CD8-positive, alpha-beta memory T cell (primary cell): Measurements from ENCODE around the gene CCPG1. TPM values are rescaled to one million over a fixed set of nuclear protein-coding genes. Genes with fewer than 3 reads are reported as not detected.
A peak's percentile ranks its signal among the peaks of the same experiment; 100 is the strongest.
"Not testable (repeated sequence)": the region's sequence is repeated elsewhere in the genome, so short reads cannot be mapped to it uniquely, and the experiment has no call there.

ENCODE experiments used
- CTCF ChIA-PET: fragments of 350-600 bp; sonication (Branson Sonifier 250); formaldehyde crosslinking; loops from one replicate; lab custom pipeline; 2021; ENCODE audit warnings: antibody characterized with exemption; lab: Charles Lee
- POLR2A ChIA-PET: fragments of 350-600 bp; sonication (Branson Sonifier 250); formaldehyde crosslinking; loops from one replicate; lab custom pipeline; 2021; ENCODE audit warnings: antibody characterized with exemption; lab: Charles Lee
- DNase-seq, 5 donors: peaks; one replicate each; pipeline versions ENCODE4 v3.0.0 to v3.0.0-alpha.2; 2020 to 2022; ENCODE audit warnings: mixed read lengths in 1 of 5
- H3K27ac ChIP-seq: one replicate; pipeline ENCODE4 v1.7.0; 2013; ENCODE audit warnings: low read depth, mild to moderate bottlenecking, low read length, moderate library complexity
- H3K27me3 ChIP-seq: 2 replicates; pipeline ENCODE4 v1.7.0; 2013; ENCODE audit warnings: low read length, mild to moderate bottlenecking; ENCODE audit not compliant: insufficient read depth, poor library complexity, severe bottlenecking
- H3K36me3 ChIP-seq: 2 replicates; pipeline ENCODE4 v1.7.0; 2013; ENCODE audit warnings: mild to moderate bottlenecking, low read length, moderate library complexity; ENCODE audit not compliant: insufficient read depth
- H3K4me1 ChIP-seq: 2 replicates; pipeline ENCODE4 v1.7.0; 2013; ENCODE audit warnings: mild to moderate bottlenecking, low read length, moderate library complexity; ENCODE audit not compliant: insufficient read depth
- H3K4me3 ChIP-seq: 2 replicates; pipeline ENCODE4 v1.7.0; 2013; ENCODE audit warnings: mild to moderate bottlenecking, low read length
- H3K9me3 ChIP-seq: 2 replicates; pipeline ENCODE4 v1.7.0; 2013; ENCODE audit warnings: mild to moderate bottlenecking, low read length
- H3K27ac Mint-ChIP-seq, 8 donors: one replicate each; pipeline ENCODE4 v1.8.0; 2020 to 2021; ENCODE audit warnings: mixed read lengths in 8 of 8, mild to moderate bottlenecking in 6 of 8, inconsistent platforms in 3 of 8, moderate library complexity in 3 of 8
- H3K27me3 Mint-ChIP-seq, 2 donors: one replicate each; pipeline ENCODE4 v1.8.0; 2020 to 2021; ENCODE audit warnings: mixed read lengths in 2 of 2, mild to moderate bottlenecking in 1 of 2, moderate library complexity in 1 of 2
- H3K36me3 Mint-ChIP-seq, 3 donors: one replicate each; pipeline ENCODE4 v1.8.0; 2020 to 2021; ENCODE audit warnings: mixed read lengths in 3 of 3, inconsistent platforms in 1 of 3, mild to moderate bottlenecking in 1 of 3
- H3K4me1 Mint-ChIP-seq, 3 donors: one replicate each; pipeline ENCODE4 v1.8.0; 2020 to 2021; ENCODE audit warnings: mixed read lengths in 3 of 3, inconsistent platforms in 1 of 3, mild to moderate bottlenecking in 1 of 3
- H3K4me3 Mint-ChIP-seq, 7 donors: one replicate each; pipeline ENCODE4 v1.8.0; 2020 to 2021; ENCODE audit warnings: mixed read lengths in 7 of 7, mild to moderate bottlenecking in 6 of 7, moderate library complexity in 4 of 7, inconsistent platforms in 2 of 7
- H3K9me3 Mint-ChIP-seq, 5 donors: one replicate each; pipeline ENCODE4 v1.8.0; 2020 to 2022; ENCODE audit warnings: mixed read lengths in 5 of 5, mild to moderate bottlenecking in 3 of 5, moderate library complexity in 2 of 5, inconsistent platforms in 1 of 5
- polyA plus RNA-seq: library from polyadenylated mRNA; unstranded; fragments of 300-500 nt; fragmentation: Illumina TruSeq; gene quantifications from one replicate; pipeline ENCODE4 v1.2.3, GENCODE V29; 2021
- total RNA-seq, 2 experiments: library from RNA; stranded (reverse); gene quantifications; one replicate each; pipeline ENCODE4 v1.2.3, GENCODE V29; 2021

Gene CCPG1
- total and polyA plus RNA-seq, 3 experiments from 2014 or later: 13.1 to 52.8 (median 14.2) TPM

GRCh38 chr15:55422089-55422488 lies 13.9 kb upstream of the CCPG1 start:
- Histone ChIP-seq H3K27me3 (no peaks in the 10 kb centered on the region), H3K36me3 (no peaks in the 10 kb centered on the region), H3K4me3 (no peak overlapping the region), H3K9me3 (no peaks in the 10 kb centered on the region), H3K27ac (no peak overlapping the region), H3K4me1 (no peaks in the 10 kb centered on the region)
- H3K27ac Mint-ChIP-seq: no peak overlapping the region
- no peaks in the 10 kb centered on the region for H3K9me3 Mint-ChIP-seq
- H3K4me3 Mint-ChIP-seq: no peak overlapping the region
- peaks cover 0 to 3% of the 10 kb centered on the region in 2 donors for H3K27me3 Mint-ChIP-seq
- POLR2A ChIA-PET: no interaction called here
- H3K4me1 Mint-ChIP-seq: no peaks in the 10 kb centered on the region
- DNase-seq: no peak
- H3K36me3 Mint-ChIP-seq: no peaks in the 10 kb centered on the region
- CTCF ChIA-PET: no interaction called here

- Histone ChIP-seq H3K27me3 (no peaks in the 10 kb centered on the region), H3K4me3 (no peak overlapping the region), H3K27ac (no peak overlapping the region), H3K9me3 (no peaks in the 10 kb centered on the region), H3K36me3 (no peaks in the 10 kb centered on the region), H3K4me1 (no peaks in the 10 kb centered on the region)
- Mint-ChIP-seq H3K4me1 (no peaks in the 10 kb centered on the region), H3K9me3 (no peaks in the 10 kb centered on the region), H3K27me3 (peaks cover 0 to 3% of the 10 kb centered on the region in 2 donors), H3K27ac (no peak overlapping the region), H3K36me3 (no peaks in the 10 kb centered on the region), H3K4me3 (no peak overlapping the region)
- no peak for DNase-seq
- ChIA-PET POLR2A (interaction anchor here (0.7 kb wide), 1 partner anchor 78 kb away, joined by 3 read pairs; no protein-coding TSS in a partner anchor), CTCF (interaction anchor here (0.8 kb wide), 1 partner anchor 19 kb away, joined by 4 read pairs; no protein-coding TSS in a partner anchor)
Measured at GRCh38 chr15:55420171-55420866, 12.2 kb upstream of the CCPG1 start.

GRCh38 chr15:55417678-55418077 lies 9.5 kb upstream of the CCPG1 start:
- H3K4me1 ChIP-seq, H3K27ac ChIP-seq, DNase-seq, H3K4me3 Mint-ChIP-seq, POLR2A ChIA-PET, H3K4me3 ChIP-seq, H3K27me3 Mint-ChIP-seq, H3K9me3 Mint-ChIP-seq, H3K27me3 ChIP-seq, H3K36me3 ChIP-seq, H3K9me3 ChIP-seq, H3K4me1 Mint-ChIP-seq, H3K36me3 Mint-ChIP-seq: not testable (repeated sequence)
- CTCF ChIA-PET: interaction anchor here (1.1 kb wide), 1 partner anchor 9 kb away, joined by 3 read pairs; the partner anchor contains the start of gene PIERCE2
- H3K27ac Mint-ChIP-seq: peak overlapping the region in 1 of 8 donors; percentile 12

GRCh38 chr15:55408976-55409375 lies 817 bp upstream of the CCPG1 start:
- POLR2A ChIA-PET: interaction anchor here (0.6 to 2.0 kb wide), 4 partner anchors 28 to 212 kb away, joined by 3 to 18 read pairs (median 8); partner anchors contain the start of genes PIGB, PIGBOS1 and RSL24D1
- H3K4me1 Mint-ChIP-seq: peaks cover 16 to 38% (median 22%) of the 10 kb centered on the region in 3 donors
- H3K9me3 Mint-ChIP-seq, DNase-seq, H3K36me3 ChIP-seq, H3K9me3 ChIP-seq, H3K27me3 ChIP-seq, H3K36me3 Mint-ChIP-seq, H3K27me3 Mint-ChIP-seq: not testable (repeated sequence)
- peak overlapping the region; percentile 88 for H3K27ac ChIP-seq
- peak overlapping the region; percentile 14 to 97 (median 94) for H3K27ac Mint-ChIP-seq
- peak overlapping the region; percentile 89 to 97 (median 93) for H3K4me3 Mint-ChIP-seq
- peaks cover 20% of the 10 kb centered on the region for H3K4me1 ChIP-seq
- peak overlapping the region; percentile 63 for H3K4me3 ChIP-seq
- CTCF ChIA-PET: interaction anchor here (0.6 to 4.1 kb wide), 14 partner anchors 8 to 211 kb away, joined by 3 to 21 read pairs (median 4); partner anchors contain the start of genes PIGB and PIGBOS1

GRCh38 chr15:55407498-55408011 lies 604 bp downstream of the CCPG1 start:
- POLR2A ChIA-PET: interaction anchor here (1.9 to 2.0 kb wide), 2 partner anchors 88 to 210 kb away, joined by 12 to 18 read pairs; partner anchors contain the start of genes PIGB, PIGBOS1 and RSL24D1
- peaks cover 28% of the 10 kb centered on the region for H3K4me1 ChIP-seq
- H3K27ac Mint-ChIP-seq: peak overlapping the region; percentile 84 to 98 (median 96)
- H3K4me1 Mint-ChIP-seq: peaks cover 30 to 52% (median 36%) of the 10 kb centered on the region in 3 donors
- peak overlapping the region; percentile 63 for H3K4me3 ChIP-seq
- peak overlapping the region; percentile 88 for H3K27ac ChIP-seq
- CTCF ChIA-PET: interaction anchor here (1.2 to 4.1 kb wide), 9 partner anchors 8 to 190 kb away, joined by 3 to 21 read pairs (median 6); partner anchors contain the start of genes PIGB and PIGBOS1
- peaks cover 0 to 6% (median 0%) of the 10 kb centered on the region in 3 donors for H3K36me3 Mint-ChIP-seq
- DNase-seq: no peak
- peaks cover 0 to 3% of the 10 kb centered on the region in 2 donors for H3K27me3 Mint-ChIP-seq
- H3K36me3 ChIP-seq: no peaks in the 10 kb centered on the region
- H3K4me3 Mint-ChIP-seq: peak overlapping the region; percentile 89 to 97 (median 93)
- no peaks in the 10 kb centered on the region for H3K9me3 Mint-ChIP-seq
- no peaks in the 10 kb centered on the region for H3K9me3 ChIP-seq
- no peaks in the 10 kb centered on the region for H3K27me3 ChIP-seq

GRCh38 chr15:55403531-55403930 lies 4.6 kb downstream of the CCPG1 start:
- H3K4me3 Mint-ChIP-seq: peak overlapping the region in 3 of 7 donors; percentile 20 to 32 (median 29)
- H3K27ac ChIP-seq: peak overlapping the region; percentile 62

GRCh38 chr15:55402707-55403106 lies 5.5 kb downstream of the CCPG1 start:
- ChIA-PET CTCF (no interaction called here), POLR2A (no interaction called here)
- Histone ChIP-seq H3K27me3 (no peaks in the 10 kb centered on the region), H3K36me3 (no peaks in the 10 kb centered on the region), H3K9me3 (no peaks in the 10 kb centered on the region), H3K27ac (peak overlapping the region; percentile 62), H3K4me3 (no peak overlapping the region), H3K4me1 (peaks cover 21% of the 10 kb centered on the region)
- Mint-ChIP-seq H3K27me3 (no peaks in the 10 kb centered on the region), H3K9me3 (no peaks in the 10 kb centered on the region), H3K4me1 (peaks cover 41 to 62% (median 53%) of the 10 kb centered on the region in 3 donors), H3K4me3 (peak overlapping the region in 2 of 7 donors; percentile 15 to 59), H3K27ac (peak overlapping the region in 5 of 8 donors; percentile 1 to 53 (median 14)), H3K36me3 (peaks cover 4 to 18% (median 11%) of the 10 kb centered on the region in 3 donors)
- DNase-seq: no peak

More at GRCh38 chr15:55403531-55403930, 4.6 kb downstream of the CCPG1 start:
- H3K9me3 ChIP-seq: no peaks in the 10 kb centered on the region
- no peaks in the 10 kb centered on the region for H3K9me3 Mint-ChIP-seq
- peaks cover 0 to 3% of the 10 kb centered on the region in 2 donors for H3K27me3 Mint-ChIP-seq
- no peaks in the 10 kb centered on the region for H3K36me3 ChIP-seq
- ChIA-PET CTCF (no interaction called here), POLR2A (no interaction called here)
- H3K27ac Mint-ChIP-seq: peak overlapping the region in 4 of 8 donors; percentile 25 to 63 (median 34)
- peaks cover 4 to 14% (median 7%) of the 10 kb centered on the region in 3 donors for H3K36me3 Mint-ChIP-seq
- no peak for DNase-seq
- no peaks in the 10 kb centered on the region for H3K27me3 ChIP-seq
- peaks cover 40 to 67% (median 51%) of the 10 kb centered on the region in 3 donors for H3K4me1 Mint-ChIP-seq
- peaks cover 22% of the 10 kb centered on the region for H3K4me1 ChIP-seq
- no peak overlapping the region for H3K4me3 ChIP-seq
